DOHH2 (cell line): ENCODE data around the gene PTBP1.

Experiments used
- EZH2phosphoT487 ChIP-seq: fragments of 200-600 bp; sonication (generic); IDR thresholded peaks from 2 replicates; pipeline ENCODE4 v1.6.1; 2017; ENCODE audit warnings: borderline replicate concordance, mild to moderate bottlenecking, antibody characterized with exemption, low read length, moderate library complexity, mixed read lengths
- TF ChIP-seq, protein P1 (sequence below): fragments of 200-600 bp; sonication (generic); IDR thresholded peaks from one replicate; pipeline ENCODE4 v1.5.1; 2014; ENCODE audit warnings: antibody characterized with exemption, mild to moderate bottlenecking, low read depth, low read length; ENCODE audit not compliant: poor library complexity, severe bottlenecking

DNA sequence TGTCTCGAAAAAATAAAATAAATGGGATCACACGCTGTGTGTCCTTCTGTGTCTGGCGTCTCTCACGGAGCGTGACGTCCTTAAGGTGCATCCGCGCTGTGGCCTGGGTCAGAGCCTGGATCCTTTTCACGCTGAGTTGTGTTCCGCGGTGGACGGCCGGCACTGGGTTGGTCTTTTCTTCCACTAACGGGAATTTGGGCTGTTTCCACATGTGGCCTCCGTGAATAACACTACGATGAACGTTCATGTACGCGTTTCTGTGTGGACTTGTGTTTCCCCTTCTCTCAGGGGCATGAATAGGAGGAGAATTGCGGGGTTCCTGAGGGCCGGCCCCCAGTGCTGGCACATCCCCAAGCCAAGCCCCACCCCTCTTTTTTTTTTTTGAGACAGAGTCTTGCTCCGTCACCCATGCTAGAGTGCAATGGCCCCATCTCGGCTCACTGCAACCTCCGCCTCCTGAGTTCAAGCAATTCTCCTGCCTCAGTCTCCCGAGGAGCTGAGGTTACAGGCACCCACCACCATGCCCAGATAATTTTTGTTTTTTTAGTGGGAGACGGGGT, 6.2 kb upstream of the PTBP1 start:
- TF ChIP-seq, protein P1, sequence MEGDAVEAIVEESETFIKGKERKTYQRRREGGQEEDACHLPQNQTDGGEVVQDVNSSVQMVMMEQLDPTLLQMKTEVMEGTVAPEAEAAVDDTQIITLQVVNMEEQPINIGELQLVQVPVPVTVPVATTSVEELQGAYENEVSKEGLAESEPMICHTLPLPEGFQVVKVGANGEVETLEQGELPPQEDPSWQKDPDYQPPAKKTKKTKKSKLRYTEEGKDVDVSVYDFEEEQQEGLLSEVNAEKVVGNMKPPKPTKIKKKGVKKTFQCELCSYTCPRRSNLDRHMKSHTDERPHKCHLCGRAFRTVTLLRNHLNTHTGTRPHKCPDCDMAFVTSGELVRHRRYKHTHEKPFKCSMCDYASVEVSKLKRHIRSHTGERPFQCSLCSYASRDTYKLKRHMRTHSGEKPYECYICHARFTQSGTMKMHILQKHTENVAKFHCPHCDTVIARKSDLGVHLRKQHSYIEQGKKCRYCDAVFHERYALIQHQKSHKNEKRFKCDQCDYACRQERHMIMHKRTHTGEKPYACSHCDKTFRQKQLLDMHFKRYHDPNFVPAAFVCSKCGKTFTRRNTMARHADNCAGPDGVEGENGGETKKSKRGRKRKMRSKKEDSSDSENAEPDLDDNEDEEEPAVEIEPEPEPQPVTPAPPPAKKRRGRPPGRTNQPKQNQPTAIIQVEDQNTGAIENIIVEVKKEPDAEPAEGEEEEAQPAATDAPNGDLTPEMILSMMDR = no peak
- TF ChIP-seq EZH2phosphoT487 = no peak
